Suprapubic skin (tissue), 4 donors: ENCODE data around the gene SIGLECL1.

Experiments
- EP300 ChIP-seq: sonication (generic); formaldehyde crosslinking; IDR thresholded peaks from one replicate; pipeline ENCODE4 v1.6.1; 2017; ENCODE audit warnings: antibody characterized with exemption
- POLR2A ChIP-seq, 2 donors: fragments of 450-650 bp; IDR thresholded peaks; one replicate each; pipeline ENCODE4 v1.6.1; 2017; ENCODE audit warnings: antibody characterized with exemption in 2 of 2, mild to moderate bottlenecking in 2 of 2, moderate library complexity in 2 of 2
- POLR2AphosphoS5 ChIP-seq, 3 donors: sonication (generic); formaldehyde crosslinking; IDR thresholded peaks; one replicate each; pipeline ENCODE4 v1.6.1; 2017; ENCODE audit warnings: antibody characterized with exemption in 3 of 3
- TF ChIP-seq, protein P1 (sequence below), 2 donors: fragments of 200-600 bp in 1 of 2; fragments of 450-650 bp in 1 of 2; sonication (generic) in 1 of 2; IDR thresholded peaks; one replicate each; pipeline ENCODE4 v1.5.1; 2016 to 2019; ENCODE audit warnings: antibody characterized with exemption in 2 of 2, mild to moderate bottlenecking in 1 of 2, moderate library complexity in 1 of 2

DNA sequence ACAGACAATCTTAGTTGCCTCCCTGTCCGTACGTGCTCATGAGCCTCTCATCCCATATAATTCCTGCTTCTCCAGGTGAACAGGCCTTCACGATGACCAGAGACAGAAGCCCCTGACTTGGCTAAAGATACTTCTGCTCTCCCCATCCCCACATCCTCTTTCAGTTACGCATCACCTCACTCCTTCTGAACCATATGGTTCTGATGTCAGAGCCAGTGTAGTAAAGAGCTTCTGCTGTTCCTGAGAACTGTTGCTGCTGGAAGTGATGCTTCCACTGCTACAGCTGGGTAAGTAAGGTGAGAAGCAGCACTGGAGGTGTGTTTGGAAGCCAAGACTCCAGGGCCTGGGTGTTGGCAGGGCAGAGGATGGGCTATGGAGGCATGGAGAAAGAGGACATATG lies 12.9 kb downstream of the SIGLECL1 start:
- TF ChIP-seq, protein P1, sequence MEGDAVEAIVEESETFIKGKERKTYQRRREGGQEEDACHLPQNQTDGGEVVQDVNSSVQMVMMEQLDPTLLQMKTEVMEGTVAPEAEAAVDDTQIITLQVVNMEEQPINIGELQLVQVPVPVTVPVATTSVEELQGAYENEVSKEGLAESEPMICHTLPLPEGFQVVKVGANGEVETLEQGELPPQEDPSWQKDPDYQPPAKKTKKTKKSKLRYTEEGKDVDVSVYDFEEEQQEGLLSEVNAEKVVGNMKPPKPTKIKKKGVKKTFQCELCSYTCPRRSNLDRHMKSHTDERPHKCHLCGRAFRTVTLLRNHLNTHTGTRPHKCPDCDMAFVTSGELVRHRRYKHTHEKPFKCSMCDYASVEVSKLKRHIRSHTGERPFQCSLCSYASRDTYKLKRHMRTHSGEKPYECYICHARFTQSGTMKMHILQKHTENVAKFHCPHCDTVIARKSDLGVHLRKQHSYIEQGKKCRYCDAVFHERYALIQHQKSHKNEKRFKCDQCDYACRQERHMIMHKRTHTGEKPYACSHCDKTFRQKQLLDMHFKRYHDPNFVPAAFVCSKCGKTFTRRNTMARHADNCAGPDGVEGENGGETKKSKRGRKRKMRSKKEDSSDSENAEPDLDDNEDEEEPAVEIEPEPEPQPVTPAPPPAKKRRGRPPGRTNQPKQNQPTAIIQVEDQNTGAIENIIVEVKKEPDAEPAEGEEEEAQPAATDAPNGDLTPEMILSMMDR (IDR thresholded peaks at IDR 0.05) = no peak
- TF ChIP-seq POLR2AphosphoS5 (IDR thresholded peaks at IDR 0.05) = no peak
- no peak for TF ChIP-seq POLR2A (IDR thresholded peaks at IDR 0.05)
- TF ChIP-seq EP300 = no peak
